Measurements from ENCODE around the gene STX4. TPM values are rescaled to one million over a fixed set of nuclear protein-coding genes. Genes with fewer than 3 reads are reported as not detected.

Gene STX4
- total RNA-seq, 4 donors from 2014 or later = 19.0 to 35.9 (median 25.1) TPM

GRCh38 chr16:31007684-31008083 is 25.7 kb upstream of the STX4 start:
- peaks cover 7 to 26% (median 15%) of the 10 kb centered on the region in 3 donors for H3K4me1 ChIP-seq
- H3K9me3 ChIP-seq = no peaks in the 10 kb centered on the region
- peaks cover 0 to 65% (median 5%) of the 10 kb centered on the region in 4 donors for H3K27me3 ChIP-seq
- TF ChIP-seq POLR2A (IDR thresholded peaks at IDR 0.05) = no peak
- H3K4me3 ChIP-seq = no peak overlapping the region
- intact Hi-C loops (cut with DNase I) = no loop called here
- H3K36me3 ChIP-seq = no peaks in the 10 kb centered on the region
- no peak overlapping the region for H3K27ac ChIP-seq
- WGBS, 2 donors = 63 to 65% methylated on average over 6 of the region's 6 CpGs
- no peak for DNase-seq

- no peaks in the 10 kb centered on the region for H3K9me3 ChIP-seq
- WGBS, 2 donors = 69 to 75% methylated on average over 5 to 6 of the region's 6 CpGs
- H3K27me3 ChIP-seq = peaks cover 0 to 69% (median 5%) of the 10 kb centered on the region in 4 donors
- no peak for TF ChIP-seq CTCF (IDR thresholded peaks at IDR 0.05)
- no peak for TF ChIP-seq POLR2A (IDR thresholded peaks at IDR 0.05)
- no peak overlapping the region for H3K4me3 ChIP-seq
- H3K27ac ChIP-seq = no peak overlapping the region
- H3K4me1 ChIP-seq = peaks cover 2 to 21% (median 10%) of the 10 kb centered on the region in 3 donors
- intact Hi-C loops (cut with DNase I) = no loop called here
- DNase-seq = no peak
- no peaks in the 10 kb centered on the region for H3K36me3 ChIP-seq
These were observed 25.2 kb upstream of the STX4 start for GRCh38 chr16:31008149-31008548.

- peaks cover 0 to 70% (median 5%) of the 10 kb centered on the region in 4 donors for H3K27me3 ChIP-seq
- H3K4me1 ChIP-seq = peaks cover 0 to 17% (median 8%) of the 10 kb centered on the region in 3 donors
- H3K27ac ChIP-seq = no peak overlapping the region
- H3K9me3 ChIP-seq = no peaks in the 10 kb centered on the region
- H3K4me3 ChIP-seq = no peak overlapping the region
- no peak for DNase-seq
- TF ChIP-seq CTCF (IDR thresholded peaks at IDR 0.05) (no peak), POLR2A (IDR thresholded peaks at IDR 0.05) (no peak)
- 83 to 88% methylated on average over 5 of the region's 5 CpGs for WGBS, 2 donors
- intact Hi-C loops (cut with DNase I) = no loop called here
- H3K36me3 ChIP-seq = no peaks in the 10 kb centered on the region
These were observed 24.8 kb upstream of the STX4 start for GRCh38 chr16:31008551-31008950.

GRCh38 chr16:31009120-31009519 is 24.2 kb upstream of the STX4 start:
- Histone ChIP-seq H3K36me3 (no peaks in the 10 kb centered on the region), H3K27ac (no peak overlapping the region), H3K27me3 (peaks cover 0 to 76% (median 5%) of the 10 kb centered on the region in 4 donors), H3K4me1 (peaks cover 0 to 12% (median 8%) of the 10 kb centered on the region in 3 donors), H3K9me3 (no peaks in the 10 kb centered on the region), H3K4me3 (no peak overlapping the region)
- 86 to 87% methylated on average over 5 to 7 of the region's 7 CpGs for WGBS, 2 donors
- DNase-seq = no peak
- intact Hi-C loops (cut with DNase I) = no loop called here
- TF ChIP-seq POLR2A (IDR thresholded peaks at IDR 0.05) (no peak), CTCF (IDR thresholded peaks at IDR 0.05) (no peak)

- H3K27ac ChIP-seq = no peak overlapping the region
- intact Hi-C loops (cut with DNase I) = no loop called here
- TF ChIP-seq CTCF (IDR thresholded peaks at IDR 0.05) (no peak), POLR2A (IDR thresholded peaks at IDR 0.05) (no peak)
- H3K36me3 ChIP-seq = no peaks in the 10 kb centered on the region
- no peaks in the 10 kb centered on the region for H3K9me3 ChIP-seq
- H3K4me3 ChIP-seq = peak overlapping the region in 1 of 4 donors; percentile 44
- H3K27me3 ChIP-seq = peaks cover 0 to 84% (median 5%) of the 10 kb centered on the region in 4 donors
- no peak for DNase-seq
- peaks cover 0 to 12% (median 8%) of the 10 kb centered on the region in 3 donors for H3K4me1 ChIP-seq
- 34 to 47% methylated on average over 7 to 10 of the region's 36 CpGs for WGBS, 2 donors
These were observed 23.3 kb upstream of the STX4 start for GRCh38 chr16:31009894-31010584.

Data from esophagus squamous epithelium (tissue), 5 donors.